K562 (cell line): ENCODE results near the gene PARP1. TPM values are rescaled to one million over a fixed set of nuclear protein-coding genes. Genes with fewer than 3 reads are reported as not detected.

Source experiments
- ATAC-seq: fragments of 200-7000 bp; cut with Tn5 transposase; 3 replicates; pipeline ENCODE4 v1.9.1; 2020; ENCODE audit warnings: moderate library complexity
- BruUV-seq: library from RNA; stranded (reverse); fragments of 400-500 nt; replicated peaks from 2 replicates; lab custom pipeline; 2021; lab: Mats Ljungman, UMichigan
- CTCF ChIA-PET: fragments of 300-600 bp; formaldehyde crosslinking; extraction: SDS; loops from one replicate; lab custom pipeline; 2021; ENCODE audit warnings: low intra/inter-chr PET ratio; lab: Yijun Ruan, JAX
- POLR2A ChIA-PET: fragments of 300-600, 350-650 bp; sonication (Branson Sonifier 250); formaldehyde crosslinking; extraction: SDS; loops from one replicate; lab custom pipeline; 2021; ENCODE audit warnings: antibody characterized with exemption, inconsistent platforms; lab: Yijun Ruan, JAX
- DNase-seq, 4 experiments: peaks; one replicate each; pipeline versions ENCODE4 v3.0.0 to v3.0.0-alpha.2; 2011 to 2018; ENCODE audit warnings: low spot score in 3 of 4, mixed read lengths in 3 of 4; ENCODE audit errors: extremely low read depth in 1 of 4
- FAIRE-seq: peaks from 2 replicates; lab custom pipeline; 2011; peaks lifted over from hg19 to GRCh38; lab: Jason Lieb, UNC
- H2AFZ ChIP-seq: 2 replicates; pipeline ENCODE4 v1.6.0; 2011; ENCODE audit warnings: low read depth, low read length, control low read depth, inconsistent platforms
- H3K27ac ChIP-seq: fragments of 200-600 bp; 3 replicates; pipeline ENCODE4 v1.8.0; 2011; ENCODE audit warnings: low read depth, mild to moderate bottlenecking, control low read depth, inconsistent platforms, low read length, moderate library complexity, mixed read lengths; ENCODE audit errors: extremely low read depth
- H3K27me3 ChIP-seq, 2 experiments: fragments of 300-600 bp in 1 of 2; 2 replicates in 1 of 2; 3 replicates in 1 of 2; pipeline versions ENCODE4 v1.6.0 to v1.8.0; 2011; ENCODE audit warnings: inconsistent platforms in 2 of 2, low read length in 2 of 2, mild to moderate bottlenecking in 1 of 2, mixed read lengths in 1 of 2, moderate library complexity in 1 of 2; ENCODE audit not compliant: control insufficient read depth in 2 of 2, insufficient read depth in 2 of 2
- H3K36me3 ChIP-seq: fragments of 300-600 bp; 3 replicates; pipeline ENCODE4 v1.8.0; 2011; ENCODE audit warnings: mild to moderate bottlenecking, low read length, inconsistent platforms; ENCODE audit not compliant: control insufficient read depth, insufficient read depth
- H3K4me1 ChIP-seq, 2 experiments: fragments of 200-600 bp in 1 of 2; replicated peaks in 1 of 2; 2 replicates in 1 of 2; 3 replicates in 1 of 2; pipeline versions ENCODE4 v1.5.1 to v1.8.0; 2011; ENCODE audit warnings: inconsistent platforms in 2 of 2, low read length in 2 of 2, mild to moderate bottlenecking in 1 of 2, mixed read lengths in 1 of 2, moderate library complexity in 1 of 2; ENCODE audit not compliant: control insufficient read depth in 2 of 2, insufficient read depth in 2 of 2
- H3K4me2 ChIP-seq: 2 replicates; pipeline ENCODE4 v1.6.1; 2011; ENCODE audit warnings: low read length, control low read depth, inconsistent platforms, mixed read lengths; ENCODE audit not compliant: insufficient read depth
- H3K4me3 ChIP-seq: fragments of 200-600 bp; sonication (generic), shearing (Covaris generic); 2 replicates; pipeline ENCODE4 v1.5.1; 2016; ENCODE audit warnings: control low read depth, inconsistent platforms
- H3K79me2 ChIP-seq: fragments of 200-600 bp; 3 replicates; pipeline ENCODE4 v1.8.0; 2011; ENCODE audit warnings: low read length, inconsistent platforms; ENCODE audit not compliant: control insufficient read depth, insufficient read depth
- H3K9ac ChIP-seq, 2 experiments: 2 replicates each; pipeline versions ENCODE4 v1.6.0 to v1.6.1; 2011; ENCODE audit warnings: low read depth in 2 of 2, low read length in 2 of 2, control low read depth in 1 of 2, inconsistent platforms in 1 of 2, mild to moderate bottlenecking in 1 of 2, mixed read lengths in 1 of 2; ENCODE audit not compliant: insufficient read depth in 1 of 2
- H3K9me1 ChIP-seq: one replicate; pipeline ENCODE4 v1.6.0; 2011; ENCODE audit warnings: inconsistent platforms, mild to moderate bottlenecking, low read length, moderate library complexity; ENCODE audit not compliant: control insufficient read depth, insufficient read depth
- H3K9me3 ChIP-seq: replicated peaks from 2 replicates; pipeline ENCODE4 v1.5.1; 2011; ENCODE audit warnings: low read depth, low read length, inconsistent platforms; ENCODE audit not compliant: control insufficient read depth, insufficient read depth
- H4K20me1 ChIP-seq: replicated peaks from 2 replicates; pipeline ENCODE4 v1.6.1; 2011; ENCODE audit warnings: low read length, inconsistent platforms, mixed read lengths; ENCODE audit not compliant: control insufficient read depth, insufficient read depth
- HMG20A ChIP-seq: fragments of 450-650 bp; formaldehyde crosslinking; conservative IDR thresholded peaks from 2 replicates; pipeline ENCODE4 v1.4.0; 2020; ENCODE audit warnings: mild to moderate bottlenecking, mixed read lengths
- MEF2D ChIP-seq: conservative IDR thresholded peaks from 2 replicates; pipeline ENCODE4 v1.6.1; 2016; ENCODE audit warnings: low read depth, missing genetic modification characterization, missing compliant biosample characterization
- MEIS2 ChIP-seq: fragments of 450-650 bp; IDR thresholded peaks from 2 replicates; pipeline ENCODE4 v1.6.1; 2014; ENCODE audit warnings: mild to moderate bottlenecking; ENCODE audit not compliant: partially characterized antibody
- NFE2 ChIP-seq: IDR thresholded peaks from 2 replicates; pipeline ENCODE4 v1.6.1; 2014; ENCODE audit warnings: antibody characterized with exemption, low read depth
- NFIC ChIP-seq: fragments of 450-650 bp; IDR thresholded peaks from 2 replicates; pipeline ENCODE4 v1.6.1; 2017; ENCODE audit warnings: mild to moderate bottlenecking, inconsistent platforms
- NUFIP1 ChIP-seq: fragments of 450-650 bp; IDR thresholded peaks from 2 replicates; pipeline ENCODE4 v1.6.1; 2018; ENCODE audit not compliant: partially characterized antibody
- SIN3A ChIP-seq, 2 experiments: fragments of 150-350 bp in 1 of 2; IDR thresholded peaks; 2 replicates each; pipeline ENCODE4 v1.6.1; 2011 to 2016; ENCODE audit warnings: borderline replicate concordance in 2 of 2, low read depth in 2 of 2, low read length in 2 of 2, mild to moderate bottlenecking in 2 of 2, moderate library complexity in 2 of 2; ENCODE audit not compliant: control insufficient read depth in 1 of 2
- TAL1 ChIP-seq: fragments of 450-650 bp; IDR thresholded peaks from 2 replicates; pipeline ENCODE4 v1.6.1; 2016; ENCODE audit warnings: mild to moderate bottlenecking
- TEAD2 ChIP-seq: fragments of 450-650 bp; IDR thresholded peaks from 2 replicates; pipeline ENCODE4 v1.6.1; 2016; ENCODE audit warnings: missing genetic modification characterization, control low read depth, missing compliant biosample characterization
- ZNF785 ChIP-seq: fragments of 250-450 bp; sonication (Bioruptor Pico); IDR thresholded peaks from 2 replicates; pipeline ENCODE4 v1.4.0; 2020; ENCODE audit warnings: mild to moderate bottlenecking
- WGBS: fragments of 100-300 bp; shearing (Covaris generic); methylation state at CpG from one replicate; pipeline ENCODE4 v1.1.6; 2016; ENCODE audit warnings: low coverage, mixed read lengths; ENCODE audit not compliant: insufficient coverage; ENCODE audit errors: missing lambda C conversion rate; 5-methylcytosine and 5-hydroxymethylcytosine counted together
- in situ Hi-C: fragments of 300-500 bp; cut with MboI; formaldehyde crosslinking; loops from 4 replicates; pipeline ENCODE4 v1.15.0; 2018; ENCODE audit warnings: inconsistent platforms, mixed read lengths
- intact Hi-C: fragments of 100-400 bp; cut with micrococcal nuclease; formaldehyde crosslinking; loops from 2 replicates; pipeline ENCODE4 v1.14.2; 2022
- polyA plus RNA-seq, 8 experiments: library from polyadenylated mRNA; depleted of rRNA in 4 of 8; stranded (reverse) in 5 of 8; unstranded in 3 of 8; fragments of >200 nt; fragmentation: Nextera tagmentation in 2 of 8; fragmentation: Illumina TruSeq in 1 of 8; extraction: Ambion mirVana in 2 of 8; extraction: Trizol in 1 of 8; gene quantifications; 2 replicates each; pipeline versions ENCODE4 v1.2.1 to v1.2.3, GENCODE V29; 2011 to 2014; ENCODE audit warnings: inconsistent platforms in 1 of 8, missing spikeins in 1 of 8
- total RNA-seq, 7 experiments: library from RNA; depleted of rRNA in 6 of 7; stranded (reverse); fragments of >200 nt in 6 of 7; fragmentation: Illumina TruSeq in 2 of 7; extraction: Trizol in 2 of 7; gene quantifications; 2 replicates each; pipeline versions ENCODE4 v1.2.1 to v1.2.3, GENCODE V29; 2011 to 2021; ENCODE audit warnings: low replicate concordance in 1 of 7
- TF ChIP-seq, protein P1 (sequence below): fragments of 450-650 bp; IDR thresholded peaks from 2 replicates; pipeline ENCODE4 v1.6.1; 2016
- TF ChIP-seq, protein P2 (sequence below), 2 experiments: IDR thresholded peaks in 1 of 2; conservative IDR thresholded peaks in 1 of 2; 2 replicates each; pipeline ENCODE4 v1.6.1; 2016; ENCODE audit warnings: low read depth in 2 of 2, mild to moderate bottlenecking in 1 of 2, missing compliant biosample characterization in 1 of 2, missing genetic modification characterization in 1 of 2, moderate library complexity in 1 of 2

PARP1 gene
- total and polyA plus RNA-seq, 9 of the 15 experiments (the other 6 are each of a cell fraction or from before 2014, with no cell fraction given): 121 to 306 (median 250) TPM

DNA sequence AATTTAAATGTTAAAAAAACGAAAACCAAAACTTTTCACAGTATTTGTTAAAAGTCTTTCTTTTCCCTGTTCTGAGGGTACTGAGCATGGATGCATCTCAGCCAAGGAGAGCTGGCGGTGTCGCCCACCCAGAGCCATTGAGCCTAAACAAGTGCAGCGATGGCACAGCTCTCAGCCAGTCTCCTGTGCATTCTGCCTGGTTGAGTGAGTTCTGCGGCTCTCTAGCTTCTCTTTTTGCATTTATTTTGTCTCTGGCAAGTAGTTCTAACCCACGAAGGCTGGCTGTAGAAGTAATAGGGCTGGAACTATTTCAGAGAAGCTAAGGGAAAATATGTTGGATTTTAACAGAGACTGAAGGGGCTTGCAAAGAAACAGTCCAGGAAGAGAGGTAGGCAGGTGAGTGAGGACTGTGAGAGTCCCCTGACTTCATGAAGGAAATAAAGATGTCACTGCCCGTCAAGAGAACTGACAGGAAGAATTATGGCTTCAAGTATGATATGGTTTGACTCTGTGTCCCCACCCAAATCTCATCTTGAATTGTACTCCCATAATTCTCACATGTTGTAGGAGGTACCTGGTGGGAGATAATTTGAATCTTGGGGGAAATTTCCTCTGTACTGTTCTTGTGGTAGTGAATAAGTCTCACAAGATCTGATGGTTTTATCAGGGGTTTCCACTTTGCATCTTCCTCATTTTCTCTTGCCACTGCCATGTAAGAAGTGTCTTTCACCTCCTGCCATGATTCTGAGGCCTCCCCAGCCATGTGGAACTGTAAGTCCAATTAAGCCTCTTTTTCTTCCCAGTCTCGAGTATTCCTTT is 63.2 kb downstream of the PARP1 start:
- Histone ChIP-seq H3K79me2 (no peaks in the 10 kb centered on the region), H2AFZ (no peak overlapping the region), H3K36me3 (no peaks in the 10 kb centered on the region), H4K20me1 (no peaks in the 10 kb centered on the region), H3K9ac (no peak overlapping the region), H3K9me1 (no peaks in the 10 kb centered on the region), H3K4me2 (no peak overlapping the region)
- in situ Hi-C loops: no loop called here
- ATAC-seq (no peak), DNase-seq (no peak)
- POLR2A ChIA-PET: interaction anchor here (1.0 to 1.1 kb wide), 2 partner anchors 10 to 12 kb away, joined by 3 to 4 read pairs; no protein-coding TSS in a partner anchor
- intact Hi-C loops: no loop called here
- no peak for TF ChIP-seq ZNF785 (CRISPR knock-in tag)
- no peak for TF ChIP-seq TAL1
- TF ChIP-seq NFE2: no peak
- no peak for TF ChIP-seq TEAD2 (tag)
- no peak for TF ChIP-seq NUFIP1
- TF ChIP-seq, protein P1, sequence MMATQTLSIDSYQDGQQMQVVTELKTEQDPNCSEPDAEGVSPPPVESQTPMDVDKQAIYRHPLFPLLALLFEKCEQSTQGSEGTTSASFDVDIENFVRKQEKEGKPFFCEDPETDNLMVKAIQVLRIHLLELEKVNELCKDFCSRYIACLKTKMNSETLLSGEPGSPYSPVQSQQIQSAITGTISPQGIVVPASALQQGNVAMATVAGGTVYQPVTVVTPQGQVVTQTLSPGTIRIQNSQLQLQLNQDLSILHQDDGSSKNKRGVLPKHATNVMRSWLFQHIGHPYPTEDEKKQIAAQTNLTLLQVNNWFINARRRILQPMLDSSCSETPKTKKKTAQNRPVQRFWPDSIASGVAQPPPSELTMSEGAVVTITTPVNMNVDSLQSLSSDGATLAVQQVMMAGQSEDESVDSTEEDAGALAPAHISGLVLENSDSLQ: peak; percentile 80
- no peak for TF ChIP-seq SIN3A (IDR thresholded peaks at IDR 0.05; ENCODE audit: borderline replicate concordance in 2 of 2, control insufficient read depth in 1 of 2, low read depth in 2 of 2, low read length in 2 of 2)
- TF ChIP-seq MEIS2: peak; percentile 79
- no peak for TF ChIP-seq MEF2D (tag)
- no peak for TF ChIP-seq NFIC
- no peak for TF ChIP-seq HMG20A (CRISPR knock-in tag)
- TF ChIP-seq, protein P2, sequence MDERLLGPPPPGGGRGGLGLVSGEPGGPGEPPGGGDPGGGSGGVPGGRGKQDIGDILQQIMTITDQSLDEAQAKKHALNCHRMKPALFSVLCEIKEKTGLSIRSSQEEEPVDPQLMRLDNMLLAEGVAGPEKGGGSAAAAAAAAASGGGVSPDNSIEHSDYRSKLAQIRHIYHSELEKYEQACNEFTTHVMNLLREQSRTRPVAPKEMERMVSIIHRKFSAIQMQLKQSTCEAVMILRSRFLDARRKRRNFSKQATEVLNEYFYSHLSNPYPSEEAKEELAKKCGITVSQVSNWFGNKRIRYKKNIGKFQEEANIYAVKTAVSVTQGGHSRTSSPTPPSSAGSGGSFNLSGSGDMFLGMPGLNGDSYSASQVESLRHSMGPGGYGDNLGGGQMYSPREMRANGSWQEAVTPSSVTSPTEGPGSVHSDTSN (CRISPR knock-in tag; IDR thresholded peaks at IDR 0.05; ENCODE audit: low read depth): no peak
- TF ChIP-seq, protein P2 (tag; conservative IDR thresholded peaks at IDR 0.05; ENCODE audit: low read depth): 0 out of 2 replicates have a peak, but pooled peaks have one; percentile 16
- TF ChIP-seq, all 486 proteins: peak for 3
- Histone ChIP-seq H3K4me1 (peaks cover under 1 to 2% of the 10 kb centered on the region in 2 experiments; a peak in 2 of 5 replicates), H3K9me3 (peaks cover 9% of the 10 kb centered on the region; the same call in 1 of the 2 replicates), H3K27ac (no peak overlapping the region), H3K4me3 (no peak overlapping the region), H3K27me3 (no peaks in the 10 kb centered on the region)
- 40% methylated on average over 8 of the region's 8 CpGs for WGBS
- no peak for FAIRE-seq
- CTCF ChIA-PET: no interaction called here
- no TSS peak for BruUV-seq
